Stimulated activated CD4-positive, alpha-beta T cell treated with anti-CD3 and anti-CD28 coated beads, Interleukin-4, amount 100 ng/mL, for 48 hours (primary cell): ENCODE results near the gene SKOR1.
A peak's percentile ranks its signal among the peaks of the same experiment; 100 is the strongest.

Experiments used
- DNase-seq, 2 donors: peaks; one replicate each; pipeline ENCODE4 v3.0.0-alpha.2; 2020; ENCODE audit warnings: low read depth in 2 of 2

The SKOR1 gene

GRCh38 chr15:67853454-67853853 lies 28.1 kb downstream of the SKOR1 start:
- DNase-seq, result no peak

GRCh38 chr15:67854358-67854757 lies 29.0 kb downstream of the SKOR1 start:
- no peak for DNase-seq

GRCh38 chr15:67855842-67856241 lies 30.5 kb downstream of the SKOR1 start:
- DNase-seq, result no peak

- no peak for DNase-seq
Measured at GRCh38 chr15:67857220-67857619, 31.9 kb downstream of the SKOR1 start.

- DNase-seq, result no peak
Measured at GRCh38 chr15:67859331-67859946, 34.1 kb downstream of the SKOR1 start.

- DNase-seq, result no peak
Measured at GRCh38 chr15:67861983-67862382, 36.7 kb downstream of the SKOR1 start.

GRCh38 chr15:67862750-67863441 lies 37.6 kb downstream of the SKOR1 start:
- DNase-seq, result no peak

GRCh38 chr15:67863442-67863987 lies 38.2 kb downstream of the SKOR1 start:
- DNase-seq, result peak; percentile 62 to 68

- DNase-seq, result no peak
Measured at GRCh38 chr15:67865331-67865730, 40.0 kb downstream of the SKOR1 start.

GRCh38 chr15:67865766-67866165 lies 40.5 kb downstream of the SKOR1 start:
- DNase-seq, result no peak

GRCh38 chr15:67869701-67870100 lies 44.4 kb downstream of the SKOR1 start:
- no peak for DNase-seq

GRCh38 chr15:67870868-67871408 lies 45.6 kb downstream of the SKOR1 start:
- DNase-seq, result no peak

GRCh38 chr15:67873777-67874176 lies 48.5 kb downstream of the SKOR1 start:
- DNase-seq, result no peak

- no peak for DNase-seq
Measured at GRCh38 chr15:67878712-67879206, 53.5 kb downstream of the SKOR1 start.

- DNase-seq, result no peak
Measured at GRCh38 chr15:67879440-67880129, 54.3 kb downstream of the SKOR1 start.

GRCh38 chr15:67880651-67881182 lies 55.4 kb downstream of the SKOR1 start:
- DNase-seq, result no peak

GRCh38 chr15:67882487-67883233 lies 57.4 kb downstream of the SKOR1 start:
- no peak for DNase-seq

- no peak for DNase-seq
Measured at GRCh38 chr15:67883234-67883773, 58.0 kb downstream of the SKOR1 start.

GRCh38 chr15:67884009-67884408 lies 58.7 kb downstream of the SKOR1 start:
- DNase-seq, result no peak
